Measurements from ENCODE around the gene STRBP.

- TF ChIP-seq EZH2phosphoT487 (IDR thresholded peaks at IDR 0.05; ENCODE audit: borderline replicate concordance, low read length): no peak
- TF ChIP-seq CTCF (IDR thresholded peaks at IDR 0.05; ENCODE audit: low read depth, low read length, poor library complexity, severe bottlenecking): no peak
These were observed 170.3 kb downstream of the STRBP start for GRCh38 chr9:123098096-123098459.

Measured in DOHH2 (cell line).